Measurements from ENCODE around the gene FAM43B.

FAM43B gene

GRCh38 chr1:20530306-20530705, 22.1 kb upstream of the FAM43B start:
- H3K9me3 ChIP-seq, result no peaks in the 10 kb centered on the region
- intact Hi-C loops (cut with DNase I; ENCODE audit: low total_unique reads), result no loop called here
- H3K36me3 ChIP-seq, result no peaks in the 10 kb centered on the region
- H3K27me3 ChIP-seq, result peaks cover 0 to 60% of the 10 kb centered on the region in 2 donors
- no peak for TF ChIP-seq CTCF (IDR thresholded peaks at IDR 0.05)
- no peak for DNase-seq
- H3K27ac ChIP-seq, result no peak overlapping the region
- H3K4me3 ChIP-seq, result no peak overlapping the region
- H3K4me1 ChIP-seq, result no peaks in the 10 kb centered on the region

GRCh38 chr1:20530901-20531300, 21.5 kb upstream of the FAM43B start:
- no peak for TF ChIP-seq CTCF (IDR thresholded peaks at IDR 0.05)

GRCh38 chr1:20533635-20534034, 18.7 kb upstream of the FAM43B start:
- TF ChIP-seq CTCF (IDR thresholded peaks at IDR 0.05), result no peak
- H3K4me1 ChIP-seq, result no peaks in the 10 kb centered on the region
- no peak for DNase-seq
- no peaks in the 10 kb centered on the region for H3K36me3 ChIP-seq
- H3K9me3 ChIP-seq, result no peaks in the 10 kb centered on the region
- intact Hi-C loops (cut with DNase I; ENCODE audit: low total_unique reads), result no loop called here
- peaks cover 0 to 52% of the 10 kb centered on the region in 2 donors for H3K27me3 ChIP-seq
- no peak overlapping the region for H3K27ac ChIP-seq
- H3K4me3 ChIP-seq, result no peak overlapping the region

More at GRCh38 chr1:20530901-20531300, 21.5 kb upstream of the FAM43B start:
- intact Hi-C loops (cut with DNase I; ENCODE audit: low total_unique reads), result no loop called here
- Histone ChIP-seq H3K4me1 (no peaks in the 10 kb centered on the region), H3K36me3 (no peaks in the 10 kb centered on the region), H3K27ac (no peak overlapping the region), H3K4me3 (no peak overlapping the region), H3K27me3 (peaks cover 0 to 63% of the 10 kb centered on the region in 2 donors), H3K9me3 (no peaks in the 10 kb centered on the region)
- DNase-seq, result no peak

- Histone ChIP-seq H3K27ac (no peak overlapping the region), H3K27me3 (peaks cover 0 to 40% of the 10 kb centered on the region in 2 donors), H3K9me3 (no peaks in the 10 kb centered on the region), H3K36me3 (no peaks in the 10 kb centered on the region), H3K4me3 (no peak overlapping the region), H3K4me1 (no peaks in the 10 kb centered on the region)
- DNase-seq, result no peak
- TF ChIP-seq CTCF (IDR thresholded peaks at IDR 0.05), result no peak
- intact Hi-C loops (cut with DNase I; ENCODE audit: low total_unique reads), result no loop called here
Observed at GRCh38 chr1:20534659-20535417, 17.5 kb upstream of the FAM43B start.

- TF ChIP-seq CTCF (IDR thresholded peaks at IDR 0.05), result no peak
- H3K9me3 ChIP-seq, result no peaks in the 10 kb centered on the region
- H3K36me3 ChIP-seq, result no peaks in the 10 kb centered on the region
- no peak overlapping the region for H3K27ac ChIP-seq
- H3K4me1 ChIP-seq, result no peaks in the 10 kb centered on the region
- no peak overlapping the region for H3K4me3 ChIP-seq
- H3K27me3 ChIP-seq, result peaks cover 0 to 45% of the 10 kb centered on the region in 2 donors
- DNase-seq, result no peak
- intact Hi-C loops (cut with DNase I; ENCODE audit: low total_unique reads), result no loop called here
Observed at GRCh38 chr1:20538227-20538626, 14.1 kb upstream of the FAM43B start.

Data from tibial artery (tissue), 4 donors.